Islet precursor cell (in vitro differentiated cells): Measurements from ENCODE around the gene CNBP.
"Not testable (repeated sequence)": the region's sequence is repeated elsewhere in the genome, so short reads cannot be mapped to it uniquely, and the experiment has no call there.

Experiments used
- DNase-seq: peaks from one replicate; pipeline ENCODE4 v3.0.0-alpha.2; 2018

Gene CNBP

GRCh38 chr3:129184784-129185542, 1.3 kb upstream of the CNBP start:
- not testable (repeated sequence) for DNase-seq

GRCh38 chr3:129184396-129184657, 631 bp upstream of the CNBP start:
- DNase-seq = peak; percentile 56

GRCh38 chr3:129182390-129183185, 1.1 kb downstream of the CNBP start:
- no peak for DNase-seq

- DNase-seq = no peak
Observed at GRCh38 chr3:129181819-129182218, 1.9 kb downstream of the CNBP start.

- no peak for DNase-seq
Observed at GRCh38 chr3:129180461-129180860, 3.2 kb downstream of the CNBP start.

GRCh38 chr3:129176051-129176450, 7.6 kb downstream of the CNBP start:
- no peak for DNase-seq

GRCh38 chr3:129173725-129174124, 10.0 kb downstream of the CNBP start:
- no peak for DNase-seq

GRCh38 chr3:129173206-129173605, 10.5 kb downstream of the CNBP start:
- DNase-seq = no peak

GRCh38 chr3:129166579-129167332, 16.9 kb downstream of the CNBP start:
- DNase-seq = no peak

- not testable (repeated sequence) for DNase-seq
Observed at GRCh38 chr3:129165594-129165993, 18.1 kb downstream of the CNBP start.

GRCh38 chr3:129164500-129164899, 19.2 kb downstream of the CNBP start:
- no peak for DNase-seq

GRCh38 chr3:129162729-129163579, 20.7 kb downstream of the CNBP start:
- no peak for DNase-seq

GRCh38 chr3:129161860-129162271, 21.8 kb downstream of the CNBP start:
- peak; percentile 57 for DNase-seq

- peak; percentile 95 for DNase-seq
Observed at GRCh38 chr3:129160891-129161859, 22.5 kb downstream of the CNBP start, which contains the start of gene ISY1. Gene ISY1, minus strand, starts transcription at chr3:129161063. Its CDS starts 88 bp downstream, at chr3:129160975.

GRCh38 chr3:129144786-129145185, 38.9 kb downstream of the CNBP start:
- DNase-seq = no peak

- DNase-seq = not testable (repeated sequence)
Observed at GRCh38 chr3:129141011-129141410, 42.7 kb downstream of the CNBP start.

GRCh38 chr3:129139911-129140310, 43.8 kb downstream of the CNBP start:
- no peak for DNase-seq

- not testable (repeated sequence) for DNase-seq
Observed at GRCh38 chr3:129136275-129136674, 47.4 kb downstream of the CNBP start.

GRCh38 chr3:129132097-129132866, 51.4 kb downstream of the CNBP start:
- no peak for DNase-seq

- no peak for DNase-seq
Observed at GRCh38 chr3:129131465-129132088, 52.1 kb downstream of the CNBP start.
